Lower leg skin (tissue), 3 donors: ENCODE data around the gene CCDC40.

Source experiments
- CTCF ChIP-seq, 3 donors: fragments of 450-650 bp; IDR thresholded peaks; one replicate each; pipeline ENCODE4 v1.5.1; 2016; ENCODE audit warnings: antibody characterized with exemption in 3 of 3, mild to moderate bottlenecking in 3 of 3, moderate library complexity in 2 of 3
- POLR2A ChIP-seq, 2 donors: fragments of 450-650 bp; IDR thresholded peaks; one replicate each; pipeline ENCODE4 v1.6.1; 2016 to 2017; ENCODE audit warnings: antibody characterized with exemption in 2 of 2, mild to moderate bottlenecking in 1 of 2, moderate library complexity in 1 of 2

GRCh38 chr17:80112471-80113032 is 76.1 kb downstream of the CCDC40 start:
- no peak for TF ChIP-seq POLR2A (IDR thresholded peaks at IDR 0.05)
- TF ChIP-seq CTCF (IDR thresholded peaks at IDR 0.05) = no peak
